HG02798 (cell line): ENCODE results near the gene ARRDC5.
"Not testable (repeated sequence)": the region's sequence is repeated elsewhere in the genome, so short reads cannot be mapped to it uniquely, and the experiment has no call there.

Source experiments
- ATAC-seq: cut with Tn5 transposase; IDR thresholded peaks from one replicate; pipeline ENCODE4 v1.9.1; 2021; ENCODE audit warnings: mild to moderate bottlenecking; ENCODE audit not compliant: unreplicated experiment, poor library complexity

ARRDC5 gene

DNA sequence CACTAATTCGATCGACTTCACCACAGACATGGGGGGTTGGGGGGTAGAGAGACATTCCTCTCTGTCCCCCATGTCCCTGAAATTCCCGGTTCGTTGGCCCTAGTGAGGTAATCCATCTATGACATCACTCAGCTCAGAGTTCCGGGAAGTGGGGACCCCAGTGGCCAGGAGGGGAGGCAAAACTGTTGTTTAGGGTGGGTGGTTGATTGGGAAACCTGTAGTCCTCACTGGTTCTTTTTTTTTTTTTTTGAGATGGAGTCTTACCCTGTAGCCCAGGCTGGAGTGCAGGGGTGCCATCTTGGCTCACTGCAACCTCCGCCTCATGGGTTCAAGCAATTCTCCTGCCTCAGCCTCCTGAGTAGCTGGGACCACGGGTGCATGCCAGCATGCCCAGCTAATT is at the start of gene ARRDC5:
Gene ARRDC5 (minus strand): TSS at position 101 of the 400 bp plus-strand sequence. CDS start 71 bp downstream, at position 30.
- ATAC-seq: no peak

DNA sequence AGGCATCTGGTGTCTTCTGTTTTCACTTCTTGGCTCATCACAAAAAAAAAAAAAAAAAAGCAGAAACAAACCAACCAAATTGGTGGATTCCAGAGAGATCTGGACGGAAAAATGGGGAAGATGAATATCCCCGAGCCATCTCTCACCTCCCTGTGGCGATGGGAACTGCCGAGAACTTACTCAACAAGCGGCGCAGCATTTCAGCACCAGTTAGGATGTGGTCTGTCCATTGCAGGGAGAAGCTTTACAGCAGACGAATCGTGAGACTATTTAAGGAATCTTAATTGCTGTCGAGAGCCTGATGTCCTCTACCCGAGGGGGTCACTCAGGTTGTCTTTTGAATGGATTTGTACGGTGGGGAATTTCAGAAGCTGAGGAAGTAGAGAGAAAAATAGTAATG is 49.0 kb upstream of the ARRDC5 start:
- ATAC-seq: no peak

DNA sequence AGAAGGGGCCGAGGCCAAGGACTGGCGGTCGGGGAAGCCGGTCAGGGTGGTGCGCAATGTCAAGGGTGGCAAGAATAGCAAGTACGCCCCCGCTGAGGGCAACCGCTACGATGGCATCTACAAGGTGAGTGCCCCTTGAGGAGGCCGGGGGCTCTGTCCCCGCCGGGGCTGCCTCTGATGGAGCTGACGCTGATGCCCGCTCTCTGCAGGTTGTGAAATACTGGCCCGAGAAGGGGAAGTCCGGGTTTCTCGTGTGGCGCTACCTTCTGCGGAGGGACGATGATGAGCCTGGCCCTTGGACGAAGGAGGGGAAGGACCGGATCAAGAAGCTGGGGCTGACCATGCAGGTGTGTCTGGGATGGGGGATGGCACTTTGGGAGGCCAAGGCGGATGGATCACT is 48.0 kb upstream of the ARRDC5 start:
- not testable (repeated sequence) for ATAC-seq

DNA sequence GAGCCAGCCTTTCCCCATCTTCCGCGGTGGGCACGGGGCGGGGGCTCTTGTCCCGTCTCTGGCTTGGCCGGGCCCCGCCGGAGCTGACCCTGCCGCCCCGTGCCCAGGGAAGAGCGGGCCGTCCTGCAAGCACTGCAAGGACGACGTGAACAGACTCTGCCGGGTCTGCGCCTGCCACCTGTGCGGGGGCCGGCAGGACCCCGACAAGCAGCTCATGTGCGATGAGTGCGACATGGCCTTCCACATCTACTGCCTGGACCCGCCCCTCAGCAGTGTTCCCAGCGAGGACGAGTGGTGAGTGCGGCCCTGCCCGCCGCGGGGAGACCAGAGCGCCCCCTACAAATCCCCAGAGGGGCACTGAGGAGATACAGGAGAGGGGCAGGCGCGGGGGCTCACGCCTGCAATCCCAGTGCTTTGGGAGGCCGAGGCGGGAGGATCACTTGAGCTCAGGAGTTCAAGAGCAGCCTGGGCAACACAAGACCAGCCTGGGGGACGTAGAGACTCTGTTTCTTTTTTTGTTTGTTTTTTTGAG is 39.0 kb upstream of the ARRDC5 start:
- ATAC-seq: not testable (repeated sequence)

DNA sequence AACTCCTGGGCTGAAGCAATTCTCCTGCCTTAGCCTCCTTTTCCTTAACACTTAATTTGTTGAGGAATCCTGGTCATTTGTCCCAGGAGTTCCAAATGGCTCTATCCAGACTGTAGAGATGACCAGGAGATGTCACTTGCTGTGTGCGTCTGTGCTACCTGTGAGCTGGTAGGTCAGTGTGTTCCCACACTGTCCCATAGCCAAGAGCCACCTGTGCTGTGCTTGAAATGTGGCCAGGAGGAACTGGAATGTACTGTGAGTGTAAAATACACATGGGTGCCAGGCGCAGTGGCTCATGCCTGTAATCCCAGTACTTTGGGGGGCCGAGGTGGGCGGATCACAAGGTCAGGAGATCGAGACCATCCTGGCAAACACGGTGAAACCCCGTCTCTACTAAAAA is 36.8 kb upstream of the ARRDC5 start:
- ATAC-seq: no peak

DNA sequence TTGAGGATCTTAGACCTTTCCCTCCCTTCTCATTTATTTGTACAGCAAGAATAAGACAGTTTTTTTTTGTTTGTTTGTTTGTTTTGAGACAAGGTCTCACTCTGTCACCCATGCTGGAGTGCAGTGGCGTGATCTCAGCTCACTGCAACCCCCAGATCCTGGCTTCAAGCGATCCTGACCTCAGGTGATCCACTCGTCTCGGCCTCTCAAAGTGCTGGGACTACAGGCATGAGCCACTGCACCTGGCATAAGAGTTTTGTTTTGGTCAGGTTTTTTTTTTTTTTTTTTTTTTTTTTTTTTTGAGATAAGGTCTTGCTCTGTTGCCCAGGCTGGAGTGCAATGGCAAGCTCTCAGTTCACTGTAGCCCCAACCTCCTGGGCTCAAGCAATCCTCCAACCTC is 35.8 kb upstream of the ARRDC5 start:
- ATAC-seq: not testable (repeated sequence)

DNA sequence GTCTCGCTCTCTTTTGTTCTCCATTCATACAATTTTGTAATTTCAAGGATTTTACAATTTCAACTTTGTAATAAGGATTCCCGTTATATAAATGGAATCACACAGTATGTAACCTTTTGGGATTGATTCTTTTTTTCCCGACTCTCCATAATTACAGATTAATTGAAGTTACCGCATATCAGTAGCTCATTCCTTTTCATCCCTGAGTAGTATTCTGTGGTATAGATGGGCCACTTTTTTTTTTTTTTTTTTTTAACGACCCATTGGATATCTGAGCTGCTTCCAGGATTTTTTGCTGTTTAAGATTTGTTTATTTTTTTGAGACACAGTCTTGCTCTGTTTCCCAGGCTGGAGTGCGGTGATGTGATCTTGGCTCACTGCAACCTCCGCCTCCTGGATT is 34.4 kb upstream of the ARRDC5 start:
- ATAC-seq: no peak

DNA sequence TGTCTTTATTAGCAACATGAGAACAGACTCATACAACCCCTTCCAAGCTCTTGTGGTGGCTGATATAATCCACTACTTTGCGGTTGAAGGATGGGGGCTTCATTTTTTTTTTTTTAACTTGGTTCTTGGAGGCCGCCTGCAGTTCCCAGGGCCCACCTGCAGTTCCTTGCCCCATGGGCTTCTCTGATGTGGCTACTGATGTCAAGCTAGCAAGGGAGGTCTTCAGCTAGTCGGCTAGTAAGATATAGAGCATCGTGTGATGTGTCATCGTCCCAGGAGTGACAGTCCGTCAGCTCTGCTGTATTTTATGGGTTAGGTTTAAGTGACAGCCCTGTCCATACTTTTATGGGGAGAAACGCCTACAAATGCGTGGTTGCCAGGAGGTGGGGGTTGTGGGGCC is 32.7 kb upstream of the ARRDC5 start:
- no peak for ATAC-seq

DNA sequence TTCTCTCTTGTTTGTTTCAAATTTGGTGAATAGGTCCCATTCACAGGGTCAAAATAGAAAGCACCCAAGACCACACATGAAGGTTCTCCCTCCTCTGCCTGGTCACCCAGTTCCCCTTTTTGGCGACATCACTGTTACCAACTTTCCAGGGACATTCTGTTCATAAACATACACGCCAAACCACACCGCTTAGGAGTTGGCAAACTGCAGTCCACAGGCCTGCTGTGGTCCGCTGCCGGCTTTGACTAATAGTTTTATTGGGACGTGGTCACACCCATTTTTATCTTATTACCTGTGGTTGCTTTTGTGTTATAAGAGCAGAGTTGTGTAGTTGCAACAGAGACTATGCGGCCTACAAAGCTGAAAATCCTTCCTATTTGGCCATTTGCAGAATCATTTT is 30.8 kb upstream of the ARRDC5 start:
- ATAC-seq: no peak

DNA sequence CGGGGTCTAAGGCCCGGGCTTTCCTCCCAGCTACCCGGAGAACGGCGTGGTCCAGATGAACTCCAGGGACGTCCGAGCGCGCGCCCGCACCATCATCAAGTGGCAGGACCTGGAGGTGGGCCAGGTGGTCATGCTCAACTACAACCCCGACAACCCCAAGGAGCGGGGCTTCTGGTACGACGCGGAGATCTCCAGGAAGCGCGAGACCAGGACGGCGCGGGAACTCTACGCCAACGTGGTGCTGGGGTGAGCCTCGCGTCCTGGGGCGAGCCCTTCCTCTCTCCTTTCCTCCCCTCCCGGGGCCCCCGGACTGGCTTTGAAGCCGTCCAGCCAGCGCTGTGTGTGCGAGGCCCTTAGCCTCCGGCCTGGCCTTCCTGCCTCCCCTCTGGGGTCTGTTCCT is 30.0 kb upstream of the ARRDC5 start:
- ATAC-seq: no peak

DNA sequence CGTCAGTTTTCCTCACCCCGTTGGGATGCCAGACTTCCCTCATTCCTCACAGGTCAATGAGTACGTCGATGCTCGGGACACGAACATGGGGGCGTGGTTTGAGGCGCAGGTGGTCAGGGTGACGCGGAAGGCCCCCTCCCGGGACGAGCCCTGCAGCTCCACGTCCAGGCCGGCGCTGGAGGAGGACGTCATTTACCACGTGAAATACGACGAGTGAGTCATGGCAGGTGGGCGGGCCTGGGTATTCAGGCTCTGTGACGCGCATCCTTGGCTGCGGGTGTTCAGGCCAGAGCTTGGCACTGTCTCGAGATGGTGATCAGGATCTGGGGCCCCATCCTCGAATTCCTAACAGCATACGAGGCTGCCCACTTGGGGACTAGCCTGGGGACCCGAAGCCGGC is 28.0 kb upstream of the ARRDC5 start:
- ATAC-seq: no peak

DNA sequence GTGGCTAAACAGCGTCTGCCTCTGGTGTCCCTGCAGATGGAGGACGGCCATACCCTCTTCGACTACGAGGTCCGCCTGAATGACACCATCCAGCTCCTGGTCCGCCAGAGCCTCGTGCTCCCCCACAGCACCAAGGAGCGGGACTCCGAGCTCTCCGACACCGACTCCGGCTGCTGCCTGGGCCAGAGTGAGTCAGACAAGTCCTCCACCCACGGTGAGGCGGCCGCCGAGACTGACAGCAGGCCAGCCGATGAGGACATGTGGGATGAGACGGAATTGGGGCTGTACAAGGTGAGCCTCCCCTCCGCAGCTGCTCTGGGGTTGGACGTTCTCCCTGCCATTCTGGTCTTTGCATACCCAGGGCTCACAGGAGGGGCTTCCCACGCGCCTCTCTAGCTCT is 26.5 kb upstream of the ARRDC5 start:
- no peak for ATAC-seq

DNA sequence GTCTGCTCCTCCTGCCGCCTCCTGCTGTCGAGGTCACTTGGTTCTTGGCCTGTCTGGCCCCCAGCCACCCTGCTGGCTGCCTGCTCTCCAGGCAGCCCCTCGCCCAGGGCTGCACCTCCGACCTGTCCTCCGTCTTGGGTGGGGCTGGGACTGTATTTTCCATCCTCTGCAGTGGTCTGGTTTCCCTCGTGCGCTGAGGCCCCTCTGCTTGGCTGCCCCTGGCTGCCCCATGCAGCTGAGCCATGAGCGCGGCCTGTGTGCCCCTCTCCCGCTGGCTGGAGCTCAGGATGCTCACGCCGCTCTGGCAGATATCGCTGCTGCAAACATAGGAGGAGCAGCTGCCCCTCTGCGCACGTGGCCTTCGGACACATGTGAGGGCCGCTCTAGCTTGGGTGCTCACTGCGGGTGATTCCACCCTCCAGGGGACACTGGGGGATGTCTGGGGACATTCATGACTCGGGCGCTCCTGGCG is 20.6 kb upstream of the ARRDC5 start:
- no peak for ATAC-seq

DNA sequence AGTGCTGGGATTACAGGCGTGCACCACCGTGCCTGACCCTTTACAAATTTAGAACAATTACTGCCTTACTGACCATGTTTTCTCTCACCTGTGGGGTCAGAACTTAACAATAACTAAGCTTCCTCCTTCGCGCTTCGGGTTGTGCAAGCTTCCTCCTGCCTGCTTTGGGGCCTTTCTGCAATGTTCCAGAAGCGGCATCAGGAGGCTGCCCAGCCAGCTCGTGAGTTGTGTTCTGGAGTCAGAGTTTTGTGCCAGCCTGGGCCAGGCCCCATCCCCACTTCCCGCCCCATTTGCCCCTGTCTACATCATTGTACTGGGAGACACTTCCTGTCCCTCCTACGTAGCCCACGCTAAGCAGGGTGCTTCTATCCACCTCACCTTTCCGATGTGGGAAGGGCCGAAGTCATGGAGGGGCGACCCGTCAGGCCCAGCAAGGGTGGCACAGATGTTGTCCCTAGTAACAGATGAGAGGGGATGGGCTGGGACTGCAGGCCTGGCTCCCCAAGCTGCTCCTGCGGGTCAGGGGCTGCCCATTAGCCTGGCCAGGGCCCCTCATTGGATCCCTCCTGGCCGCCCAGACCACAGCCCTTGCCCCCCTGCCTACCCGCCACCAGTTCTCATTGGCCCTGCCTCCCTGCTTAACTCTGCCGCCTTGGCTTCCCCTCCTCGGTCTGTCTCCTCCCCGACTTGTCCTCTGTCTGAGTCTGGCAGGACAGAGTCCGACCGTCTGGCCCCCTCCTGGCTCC is 20.0 kb upstream of the ARRDC5 start:
- no peak for ATAC-seq

DNA sequence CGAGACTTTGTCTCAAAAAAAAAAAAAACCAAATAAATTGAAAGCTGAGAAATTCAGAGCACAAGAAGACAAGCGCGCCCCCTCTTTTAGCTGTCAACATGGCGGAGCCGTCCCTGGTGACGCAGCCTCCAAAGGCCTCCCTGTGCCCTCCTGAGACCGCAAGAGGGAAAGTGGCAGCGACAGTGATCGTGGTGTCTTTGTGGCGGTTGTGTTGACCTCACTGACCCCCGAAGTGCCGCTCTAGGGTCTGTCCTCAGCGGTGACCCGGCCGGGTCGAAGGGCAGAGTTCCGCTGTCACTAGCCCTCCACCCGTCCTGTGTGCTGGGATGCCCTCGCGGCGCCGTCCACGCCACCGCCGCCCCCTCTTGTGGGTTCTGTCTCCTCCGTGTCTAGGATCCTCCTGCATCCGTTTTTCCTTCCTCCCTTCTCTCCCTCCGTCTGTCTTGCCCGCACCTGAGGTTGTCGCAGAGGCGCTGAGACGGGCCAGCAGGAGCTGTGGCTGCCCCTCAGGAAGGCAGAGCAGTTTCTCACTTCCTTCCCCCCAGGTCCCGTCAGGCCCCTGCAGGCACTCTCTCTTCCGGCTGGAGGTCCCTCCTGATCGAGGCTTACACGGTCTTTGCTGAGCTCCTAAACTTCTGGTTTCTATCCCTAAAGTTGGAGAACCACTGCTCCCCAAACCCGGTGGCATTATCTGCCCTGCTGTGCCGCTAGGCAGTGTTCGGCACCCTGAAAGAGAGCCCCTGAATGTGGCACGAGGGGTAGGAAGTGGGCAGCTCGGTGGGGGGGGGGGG is 13.8 kb upstream of the ARRDC5 start:
- ATAC-seq: no peak

DNA sequence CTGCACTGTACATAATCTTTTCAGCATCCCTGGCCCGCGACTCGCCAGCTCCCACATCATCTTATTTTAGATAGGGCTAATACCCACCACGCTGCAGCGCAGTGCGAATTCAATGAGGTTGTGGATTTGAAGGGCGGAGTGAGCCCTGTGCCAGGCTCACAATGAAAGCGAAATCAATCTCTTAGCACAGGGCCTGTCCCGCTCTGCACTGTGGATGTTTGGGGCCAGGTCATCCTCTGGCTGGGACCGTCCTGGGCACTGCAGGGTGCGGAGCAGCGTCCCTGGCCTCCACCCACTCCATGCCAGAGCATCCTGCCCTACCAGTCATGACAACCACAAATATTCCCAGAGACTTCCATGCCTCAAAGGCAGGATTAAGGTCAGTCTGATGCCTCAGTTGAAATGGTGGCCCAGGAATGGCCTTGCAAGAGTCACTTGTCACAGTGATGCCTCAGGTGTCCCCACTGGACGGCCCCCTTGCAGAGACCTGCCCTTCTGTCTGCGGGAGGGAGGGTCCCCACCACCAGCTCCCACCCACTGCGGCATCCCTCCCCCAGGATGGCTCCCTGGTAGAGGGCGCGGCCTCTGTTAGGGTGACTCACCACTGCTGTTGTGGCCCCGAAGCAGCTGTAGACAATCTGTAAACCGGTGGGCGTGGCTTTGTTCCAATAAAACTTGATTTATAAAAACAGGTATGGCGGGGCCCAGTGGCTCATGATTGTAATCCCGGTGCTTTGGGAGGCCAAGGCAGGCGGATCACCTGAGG is 12.2 kb upstream of the ARRDC5 start:
- no peak for ATAC-seq

DNA sequence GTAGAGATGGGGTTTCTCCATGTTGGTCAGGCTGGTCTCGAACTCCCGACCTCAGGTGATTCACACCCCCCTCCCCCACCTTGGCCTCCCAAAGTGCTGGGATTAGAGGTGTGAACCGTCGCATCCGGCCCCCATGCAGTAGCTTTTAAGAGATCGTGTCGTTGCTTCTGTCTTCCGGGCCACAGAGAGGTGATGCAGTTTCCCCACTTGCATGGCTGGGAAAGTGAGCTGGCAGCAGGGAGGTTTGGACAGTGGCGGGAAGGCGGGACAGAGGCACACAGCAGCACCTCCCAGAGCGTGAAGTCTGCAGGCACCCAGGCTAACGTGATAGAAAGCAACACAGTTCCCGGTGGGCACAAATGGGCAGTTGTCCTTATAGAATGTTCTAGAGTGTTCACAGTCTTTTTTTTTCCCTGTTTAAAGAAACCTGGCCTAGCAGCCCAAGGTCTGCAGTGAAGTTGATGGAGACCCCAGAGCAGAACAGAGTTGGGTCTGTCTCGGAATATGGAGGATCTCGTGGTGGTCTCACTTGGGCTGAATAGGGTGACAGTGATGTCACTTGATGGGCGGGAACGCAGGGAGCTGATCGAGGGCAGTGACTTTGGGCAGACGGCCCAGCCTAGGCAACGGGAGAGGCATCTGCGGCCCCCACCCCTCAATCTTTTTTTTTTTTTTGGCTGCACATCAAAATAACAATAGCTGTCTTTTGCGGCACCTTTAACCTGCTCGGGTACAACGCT is 11.5 kb upstream of the ARRDC5 start:
- no peak for ATAC-seq

DNA sequence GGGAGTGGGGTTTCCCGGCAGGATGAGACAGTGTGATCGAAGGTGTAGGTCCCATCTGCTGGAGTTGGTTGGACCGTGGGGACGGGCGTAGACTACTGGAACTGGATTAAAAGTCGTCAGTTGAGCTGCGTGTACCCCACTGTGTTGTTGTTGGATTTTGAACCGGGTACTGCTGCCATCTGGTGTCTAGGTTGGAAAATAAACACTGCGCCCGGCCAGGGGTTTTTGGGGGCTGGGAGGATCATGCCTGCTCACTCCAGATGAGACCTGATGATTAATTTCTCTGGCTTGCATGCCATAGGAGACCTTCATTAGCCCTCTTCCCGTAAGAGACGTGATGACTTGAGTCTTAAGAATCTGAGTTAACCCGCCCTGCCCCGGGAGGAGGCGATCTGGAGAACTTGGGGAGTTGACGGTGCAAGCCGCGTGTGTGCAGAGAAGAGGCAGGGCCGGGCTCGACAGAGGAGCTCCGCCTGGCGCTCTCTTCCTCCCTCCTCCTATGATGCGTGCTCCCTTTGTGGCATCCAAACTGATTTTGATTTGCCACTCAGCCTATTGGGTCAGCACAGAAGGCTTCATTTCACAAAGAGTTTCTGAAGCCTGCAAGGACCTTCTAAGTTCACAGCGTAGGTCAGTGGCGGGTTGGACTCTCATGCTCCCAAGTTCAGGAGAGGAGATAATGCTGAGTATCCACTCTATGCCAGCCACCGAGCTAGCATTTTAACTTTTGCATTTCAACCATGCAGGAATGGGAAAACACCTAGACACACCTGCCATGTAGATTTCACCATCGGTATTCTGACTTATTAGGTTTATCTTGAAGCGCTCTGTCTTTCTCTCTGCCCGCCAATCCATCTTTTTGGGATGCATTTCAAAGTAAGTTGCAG is 9.3 kb upstream of the ARRDC5 start:
- no peak for ATAC-seq

DNA sequence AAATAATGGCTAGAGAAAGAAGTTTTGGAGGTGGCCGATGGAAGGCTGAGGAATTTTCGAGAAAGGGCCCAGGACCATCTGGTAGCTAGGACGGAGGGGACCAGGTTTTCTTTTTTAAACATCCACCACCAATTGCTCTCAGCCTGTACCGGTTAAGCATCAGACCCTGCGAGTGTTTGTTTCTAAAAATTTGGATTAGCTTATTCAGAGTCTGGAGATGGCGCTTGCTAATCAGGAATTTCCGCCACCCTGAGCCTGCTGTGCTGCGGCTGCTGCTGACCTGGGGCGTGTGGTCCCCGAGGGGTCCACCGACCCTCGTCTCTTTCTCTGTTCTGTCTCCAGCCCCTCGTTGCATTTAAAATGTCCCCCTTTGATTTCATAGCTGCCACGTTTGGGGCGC is 8.6 kb upstream of the ARRDC5 start:
- no peak for ATAC-seq
